GM23248 (cell line): ENCODE data around the gene SEMA3C. TPM values are rescaled to one million over a fixed set of nuclear protein-coding genes. Genes with fewer than 3 reads are reported as not detected.

Experiments
- DNase-seq: peaks from one replicate; pipeline ENCODE4 v3.0.0-alpha.2; 2015
- H2AFZ ChIP-seq: fragments of 200-600 bp; sonication (generic); 2 replicates; pipeline ENCODE4 v1.6.1; 2016; ENCODE audit warnings: antibody characterized with exemption
- H3F3A ChIP-seq: fragments of 200-600 bp; sonication (generic); 2 replicates; pipeline ENCODE4 v1.6.1; 2016; ENCODE audit warnings: mild to moderate bottlenecking, antibody characterized with exemption, mixed run types; ENCODE audit not compliant: insufficient read depth
- H3K27ac ChIP-seq: fragments of 200-600 bp; sonication (generic); 2 replicates; pipeline ENCODE4 v1.5.1; 2016; ENCODE audit warnings: mild to moderate bottlenecking
- H3K27me3 ChIP-seq: fragments of 200-600 bp; sonication (generic); replicated peaks from 2 replicates; pipeline ENCODE4 v1.6.1; 2016; ENCODE audit warnings: mild to moderate bottlenecking; ENCODE audit not compliant: insufficient read depth
- H3K36me3 ChIP-seq: fragments of 200-600 bp; sonication (generic); 2 replicates; pipeline ENCODE4 v1.6.1; 2016; ENCODE audit warnings: low read depth, mild to moderate bottlenecking
- H3K4me1 ChIP-seq: fragments of 200-600 bp; sonication (generic); 2 replicates; pipeline ENCODE4 v1.6.1; 2016; ENCODE audit warnings: mild to moderate bottlenecking; ENCODE audit not compliant: insufficient read depth
- H3K4me2 ChIP-seq: fragments of 200-600 bp; sonication (generic); one replicate; pipeline ENCODE4 v1.6.1; 2016; ENCODE audit warnings: mild to moderate bottlenecking; ENCODE audit not compliant: unreplicated experiment
- H3K4me3 ChIP-seq: fragments of 200-600 bp; sonication (generic); 2 replicates; pipeline ENCODE4 v1.5.1; 2016; ENCODE audit warnings: mild to moderate bottlenecking
- H3K79me2 ChIP-seq: fragments of 200-600 bp; sonication (generic); 2 replicates; pipeline ENCODE4 v1.6.1; 2016; ENCODE audit warnings: mild to moderate bottlenecking; ENCODE audit not compliant: insufficient read depth
- H3K9ac ChIP-seq: fragments of 200-600 bp; sonication (generic); 2 replicates; pipeline ENCODE4 v1.6.1; 2016; ENCODE audit warnings: mild to moderate bottlenecking
- H3K9me2 ChIP-seq: fragments of 200-600 bp; sonication (generic); 2 replicates; pipeline ENCODE4 v1.6.1; 2016; ENCODE audit warnings: mixed run types, mild to moderate bottlenecking, moderate library complexity; ENCODE audit not compliant: insufficient read depth
- H3K9me3 ChIP-seq: fragments of 200-600 bp; sonication (generic); one replicate; pipeline ENCODE4 v1.6.1; 2017; ENCODE audit warnings: low read depth
- H4K20me1 ChIP-seq: fragments of 200-600 bp; sonication (generic); 2 replicates; pipeline ENCODE4 v1.6.0; 2016; ENCODE audit not compliant: insufficient read depth
- EZH2 ChIP-seq: fragments of 200-600 bp; sonication (generic); IDR thresholded peaks from 2 replicates; pipeline ENCODE4 v1.6.1; 2018; ENCODE audit warnings: antibody characterized with exemption, mild to moderate bottlenecking; ENCODE audit not compliant: insufficient read depth, poor library complexity, severe bottlenecking
- EZH2phosphoT487 ChIP-seq: fragments of 200-600 bp; sonication (generic); IDR thresholded peaks from 2 replicates; pipeline ENCODE4 v1.6.1; 2018; ENCODE audit warnings: antibody characterized with exemption, moderate library complexity, mild to moderate bottlenecking, low read depth; ENCODE audit not compliant: insufficient read depth
- WGBS, 2 experiments: methylation state at CpG; one replicate each; pipeline ENCODE4 v1.1.6; 2015 to 2017; ENCODE audit warnings: low lambda C conversion rate in 2 of 2, low coverage in 1 of 2; ENCODE audit errors: missing lambda C conversion rate in 2 of 2; 5-methylcytosine and 5-hydroxymethylcytosine counted together
- in situ Hi-C: fragments of 300-500 bp; cut with MboI; formaldehyde crosslinking; loops from 2 replicates; pipeline ENCODE4 v1.15.0; 2020
- polyA plus RNA-seq: library from polyadenylated mRNA; unstranded; fragments of >200 nt; fragmentation: Nextera tagmentation; extraction: Ambion mirVana; gene quantifications from 2 replicates; pipeline ENCODE4 v1.2.1, GENCODE V29; 2016
- total RNA-seq: library from RNA; depleted of rRNA; stranded (reverse); fragments of >200 nt; shearing (Covaris generic); gene quantifications from 2 replicates; pipeline ENCODE4 v1.2.3, GENCODE V29; 2014

Gene SEMA3C
- total and polyA plus RNA-seq, 2 experiments from 2014 or later: 316 to 612 TPM

GRCh38 chr7:80847027-80847426, 71.8 kb downstream of the SEMA3C start:
- H4K20me1 ChIP-seq: peaks cover 24% of the 10 kb centered on the region
- H2AFZ ChIP-seq: no peak overlapping the region
- H3K9ac ChIP-seq: no peak overlapping the region
- H3K9me3 ChIP-seq: no peaks in the 10 kb centered on the region
- H3K4me2 ChIP-seq: no peak overlapping the region
- peaks cover 60% of the 10 kb centered on the region for H3F3A ChIP-seq
- peak; percentile 41 for DNase-seq
- in situ Hi-C loops: no loop called here
- no peaks in the 10 kb centered on the region for H3K27me3 ChIP-seq
- H3K4me1 ChIP-seq: peaks cover 43% of the 10 kb centered on the region
- TF ChIP-seq EZH2phosphoT487 (no peak), EZH2 (no peak)
- H3K36me3 ChIP-seq: peaks cover 35% of the 10 kb centered on the region
- H3K27ac ChIP-seq: no peak overlapping the region
- 63 to 67% methylated on average over 3 of the region's 3 CpGs for WGBS, 2 experiments
- H3K4me3 ChIP-seq: no peak overlapping the region
- H3K9me2 ChIP-seq: no peaks in the 10 kb centered on the region
- peaks cover 100% of the 10 kb centered on the region for H3K79me2 ChIP-seq

- TF ChIP-seq EZH2: no peak
- no peak for TF ChIP-seq EZH2phosphoT487
- H2AFZ ChIP-seq: no peak overlapping the region
- no peaks in the 10 kb centered on the region for H3K9me3 ChIP-seq
- H3K4me3 ChIP-seq: no peak overlapping the region
- H3K27me3 ChIP-seq: no peaks in the 10 kb centered on the region
- peaks cover 38% of the 10 kb centered on the region for H4K20me1 ChIP-seq
- no peak overlapping the region for H3K9ac ChIP-seq
- no peak overlapping the region for H3K4me2 ChIP-seq
- H3F3A ChIP-seq: peaks cover 48% of the 10 kb centered on the region
- peaks cover 100% of the 10 kb centered on the region for H3K79me2 ChIP-seq
- DNase-seq: no peak
- no peaks in the 10 kb centered on the region for H3K9me2 ChIP-seq
- in situ Hi-C loops: no loop called here
- peaks cover 25% of the 10 kb centered on the region for H3K36me3 ChIP-seq
- peaks cover 42% of the 10 kb centered on the region for H3K4me1 ChIP-seq
- WGBS, 2 experiments: 94 to 96% methylated on average over 5 of the region's 5 CpGs
- no peak overlapping the region for H3K27ac ChIP-seq
These were observed 73.9 kb downstream of the SEMA3C start for GRCh38 chr7:80844916-80845315.

- DNase-seq: no peak
- H3K27me3 ChIP-seq: no peaks in the 10 kb centered on the region
- in situ Hi-C loops: no loop called here
- no peak overlapping the region for H3K9ac ChIP-seq
- no peaks in the 10 kb centered on the region for H3K9me3 ChIP-seq
- H4K20me1 ChIP-seq: peaks cover 47% of the 10 kb centered on the region
- H3K36me3 ChIP-seq: peaks cover 21% of the 10 kb centered on the region
- H2AFZ ChIP-seq: no peak overlapping the region
- WGBS, 2 experiments: 94 to 95% methylated on average over 2 of the region's 2 CpGs
- H3F3A ChIP-seq: peaks cover 42% of the 10 kb centered on the region
- no peak for TF ChIP-seq EZH2
- TF ChIP-seq EZH2phosphoT487: no peak
- H3K4me2 ChIP-seq: no peak overlapping the region
- peaks cover 100% of the 10 kb centered on the region for H3K79me2 ChIP-seq
- no peaks in the 10 kb centered on the region for H3K9me2 ChIP-seq
- peaks cover 42% of the 10 kb centered on the region for H3K4me1 ChIP-seq
- no peak overlapping the region for H3K27ac ChIP-seq
- H3K4me3 ChIP-seq: no peak overlapping the region
These were observed 75.7 kb downstream of the SEMA3C start for GRCh38 chr7:80843018-80843677.

- Histone ChIP-seq H2AFZ (no peak overlapping the region), H3K27ac (no peak overlapping the region), H3K9ac (no peak overlapping the region), H3K4me1 (peaks cover 34% of the 10 kb centered on the region), H3K9me3 (no peaks in the 10 kb centered on the region), H3K27me3 (no peaks in the 10 kb centered on the region), H3F3A (peaks cover 37% of the 10 kb centered on the region), H3K36me3 (peaks cover 20% of the 10 kb centered on the region), H3K79me2 (peaks cover 100% of the 10 kb centered on the region), H3K4me3 (no peak overlapping the region), H4K20me1 (peaks cover 40% of the 10 kb centered on the region; the same call in 1 of the 2 replicates), H3K9me2 (no peaks in the 10 kb centered on the region), H3K4me2 (peak overlapping the region; percentile 9)
- no peak for TF ChIP-seq EZH2
- TF ChIP-seq EZH2phosphoT487: no peak
- in situ Hi-C loops: no loop called here
- no peak for DNase-seq
- WGBS, 2 experiments: 77 to 84% methylated on average over 4 of the region's 4 CpGs
These were observed 76.6 kb downstream of the SEMA3C start for GRCh38 chr7:80842022-80842790.
